Activated naive CD4-positive, alpha-beta T cell (primary cell): Measurements from ENCODE around the gene ATL3.
A peak's percentile ranks its signal among the peaks of the same experiment; 100 is the strongest.
"Not testable (repeated sequence)": the region's sequence is repeated elsewhere in the genome, so short reads cannot be mapped to it uniquely, and the experiment has no call there.

Experiments
- DNase-seq, 4 experiments: peaks; one replicate each; lab custom pipeline; 2025; lab: John Stamatoyannopoulos, UW

ATL3 gene

GRCh38 chr11:63621071-63621470, 50.1 kb downstream of the ATL3 start:
- DNase-seq = no peak

- no peak for DNase-seq
These were observed 51.2 kb downstream of the ATL3 start for GRCh38 chr11:63619967-63620366.

DNA sequence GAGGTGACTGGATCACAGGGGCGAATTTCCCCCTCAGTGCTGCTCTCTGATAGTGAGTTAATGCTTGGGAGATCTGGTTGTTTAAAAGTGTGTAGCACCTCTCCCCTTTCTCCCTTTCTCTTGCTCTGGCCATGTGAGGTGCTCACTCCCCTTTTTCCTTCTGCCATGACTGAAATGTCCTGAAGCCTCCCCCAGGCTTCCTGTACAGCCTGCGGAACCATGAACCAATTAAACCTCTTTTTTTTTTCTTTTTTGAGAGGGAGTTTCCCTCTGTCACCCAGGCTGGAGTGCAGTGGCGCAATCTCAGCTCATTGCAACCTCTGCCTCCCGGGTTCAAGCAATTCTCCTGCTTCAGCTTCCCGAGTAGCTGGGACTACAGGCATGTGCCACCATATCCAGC, 53.5 kb downstream of the ATL3 start:
- DNase-seq = not testable (repeated sequence)

- DNase-seq = no peak
These were observed 54.2 kb downstream of the ATL3 start for GRCh38 chr11:63616953-63617352.

DNA sequence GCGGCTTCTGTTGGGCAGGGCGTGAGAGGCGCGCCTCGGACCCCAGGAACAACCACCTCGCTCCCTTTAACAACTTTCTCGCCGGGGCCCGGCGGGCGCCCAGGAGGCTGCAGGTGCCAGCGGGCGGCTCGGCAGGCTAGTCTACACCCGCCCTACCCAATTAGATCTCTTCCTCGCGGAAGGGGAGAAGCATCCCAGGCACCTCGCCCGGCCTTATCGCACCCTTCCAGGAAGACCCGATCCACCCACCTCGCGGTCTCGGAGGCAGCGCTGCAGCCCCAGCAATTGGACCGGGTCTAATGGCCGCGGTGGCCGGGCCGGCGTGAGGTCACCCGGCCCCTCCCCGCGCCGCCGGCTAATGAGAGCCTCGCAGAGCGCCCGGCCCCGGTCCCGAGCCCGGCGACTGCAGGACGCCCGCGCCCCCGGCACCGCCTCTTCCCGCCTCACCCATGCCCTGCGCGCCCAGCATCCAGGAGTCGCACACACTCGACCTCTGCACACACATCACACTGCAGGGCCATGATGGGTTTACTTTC, 57.0 kb downstream of the ATL3 start, which contains the start of gene PLAAT3:
TSS of gene PLAAT3 (minus strand) at position 298 of the 536 bp plus-strand sequence. CDS start 419 bp downstream, outside the sequence.
- DNase-seq = peak in 1 of 4 experiments; percentile 25

DNA sequence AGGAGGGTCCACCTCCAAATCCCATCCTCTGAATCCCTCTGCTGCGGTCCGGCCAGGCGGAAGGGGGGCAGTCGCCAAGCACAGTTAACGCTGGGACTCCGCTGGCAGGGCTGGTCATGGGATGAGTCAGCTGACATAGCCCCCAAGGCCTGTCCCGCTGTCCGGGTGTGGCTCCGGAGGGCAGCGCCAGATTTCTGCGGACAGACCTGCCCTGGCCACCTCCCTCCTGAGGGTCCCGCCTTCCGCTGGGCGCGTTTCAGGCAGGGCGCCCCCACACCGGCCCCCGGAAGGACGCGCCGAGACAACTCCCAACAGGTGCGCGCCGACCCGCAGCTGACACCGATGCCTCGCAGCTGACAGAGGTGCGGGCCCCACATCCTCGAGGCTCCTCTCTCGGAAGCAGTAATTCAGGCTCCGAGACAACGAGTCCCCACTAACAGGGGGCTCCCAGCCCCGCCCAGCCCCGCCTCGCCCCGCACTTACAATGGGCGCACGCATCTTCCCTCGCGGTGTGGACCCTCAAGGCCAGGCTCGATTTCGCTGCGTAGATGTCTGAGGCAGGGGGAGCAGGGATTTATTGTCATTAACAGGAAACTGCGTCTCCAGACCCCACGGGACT, 57.5 kb downstream of the ATL3 start:
- peak in 2 of 4 experiments; percentile 18 to 28 for DNase-seq

- no peak for DNase-seq
These were observed 59.0 kb downstream of the ATL3 start for GRCh38 chr11:63612181-63612580.

DNA sequence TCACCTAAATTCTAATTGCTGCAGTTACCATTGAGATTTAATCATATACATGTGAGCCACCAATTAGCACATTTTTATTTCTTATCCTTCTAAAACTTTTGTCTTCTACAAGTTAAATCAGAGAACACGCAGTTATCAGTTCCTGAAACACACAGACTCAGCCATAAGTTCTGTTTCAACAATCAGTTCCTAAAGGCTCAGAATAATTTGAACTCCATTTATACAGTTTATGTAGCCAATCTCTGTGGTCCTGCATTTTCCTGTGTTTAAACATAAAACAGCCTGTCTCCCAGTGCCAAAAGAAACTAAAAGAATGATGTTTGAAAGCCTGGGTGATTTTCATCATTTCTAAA, 59.8 kb downstream of the ATL3 start:
- DNase-seq = no peak

GRCh38 chr11:63610604-63611394, 60.4 kb downstream of the ATL3 start:
- no peak for DNase-seq

DNA sequence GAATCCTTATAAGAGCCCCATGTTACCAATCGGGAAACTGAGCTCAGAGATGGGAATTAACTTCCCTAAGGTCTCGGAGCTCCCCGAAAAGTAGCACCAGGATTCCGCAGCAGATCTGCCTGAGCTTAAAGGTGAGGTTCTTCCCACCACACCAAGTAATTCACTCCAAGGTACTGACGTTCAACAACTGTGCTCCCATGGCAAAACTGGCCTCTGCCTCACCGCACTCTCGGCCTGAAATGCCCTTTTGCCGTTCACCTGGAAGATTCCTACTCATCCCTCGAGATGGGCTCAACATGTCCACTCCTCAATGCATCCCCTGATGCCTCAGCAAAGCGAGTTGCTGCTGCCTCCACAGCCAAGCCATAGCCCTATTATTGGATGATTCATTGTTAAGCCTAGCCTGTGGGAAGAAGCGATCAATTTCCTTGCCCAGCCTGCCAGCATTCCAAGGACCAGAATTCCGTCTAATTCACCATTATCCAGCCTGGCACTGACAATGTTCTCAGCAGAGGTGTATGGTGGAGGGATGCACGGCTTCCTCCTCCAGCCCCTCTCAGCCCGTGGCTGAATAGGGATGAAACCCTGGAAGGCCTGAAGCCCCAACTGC, 61.1 kb downstream of the ATL3 start:
- DNase-seq = no peak

- no peak for DNase-seq
These were observed 61.6 kb downstream of the ATL3 start for GRCh38 chr11:63609536-63609935.

DNA sequence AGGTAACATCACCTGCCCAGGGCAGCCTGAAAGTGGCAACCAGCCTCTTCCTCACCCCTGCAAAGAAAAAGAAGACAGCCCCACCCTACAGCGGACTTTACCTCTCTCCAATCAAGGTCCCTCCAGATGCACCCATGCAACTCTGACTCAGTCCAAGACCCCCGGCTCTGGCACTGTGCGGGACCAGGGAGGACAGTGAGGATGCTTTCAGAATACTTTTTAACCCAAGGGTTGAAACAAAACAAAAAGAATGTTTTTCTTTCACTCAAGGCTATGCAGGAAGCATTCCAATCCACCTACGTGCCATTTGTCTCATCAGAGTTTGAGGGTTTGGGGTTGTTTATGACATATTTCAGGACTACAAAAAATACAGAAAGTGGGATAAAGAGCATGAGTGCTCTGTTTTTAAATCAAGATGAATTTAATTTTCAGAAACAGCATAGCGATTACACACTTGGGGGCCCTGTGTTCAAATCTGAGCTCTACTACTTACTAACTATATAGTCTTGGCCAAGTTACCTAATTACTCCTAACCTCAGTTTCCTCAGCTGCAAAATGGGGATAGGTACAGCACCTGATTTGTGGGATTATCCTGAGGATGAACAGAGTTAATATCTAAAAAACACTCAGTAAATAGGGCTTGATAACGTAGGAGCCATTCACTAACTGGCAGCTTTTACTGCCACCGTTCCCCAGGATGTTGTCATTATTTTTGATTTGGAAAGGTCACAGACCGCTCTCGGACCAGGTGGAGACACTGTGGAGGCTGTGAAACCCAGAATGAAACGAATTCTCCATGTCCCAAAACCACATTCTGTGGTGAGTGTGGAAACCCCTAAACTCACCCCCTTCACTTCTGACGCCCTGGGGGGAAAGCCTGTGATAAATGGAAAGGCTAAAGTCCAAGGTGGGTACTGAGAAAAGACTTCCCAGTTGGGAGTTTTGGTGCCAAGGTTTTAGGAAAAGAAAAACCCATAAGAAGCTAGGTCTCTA, 62.5 kb downstream of the ATL3 start:
- DNase-seq = no peak

DNA sequence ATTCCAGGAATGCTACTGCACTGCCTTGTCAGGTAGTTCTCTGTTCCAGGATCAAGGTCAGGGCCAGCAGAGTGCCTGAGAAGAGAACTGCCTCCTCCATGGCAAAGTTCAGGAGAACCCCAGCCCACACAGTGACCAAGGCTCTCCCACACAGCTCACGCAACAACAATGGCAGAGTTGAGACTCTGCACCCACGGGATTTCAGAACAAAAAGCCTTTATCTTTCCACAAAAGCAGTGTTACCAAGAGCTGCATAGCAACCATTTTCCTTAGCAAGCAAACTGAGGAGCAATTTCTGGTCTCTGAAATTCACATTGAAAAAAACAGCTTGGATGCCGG, 68.0 kb downstream of the ATL3 start:
- no peak for DNase-seq

DNA sequence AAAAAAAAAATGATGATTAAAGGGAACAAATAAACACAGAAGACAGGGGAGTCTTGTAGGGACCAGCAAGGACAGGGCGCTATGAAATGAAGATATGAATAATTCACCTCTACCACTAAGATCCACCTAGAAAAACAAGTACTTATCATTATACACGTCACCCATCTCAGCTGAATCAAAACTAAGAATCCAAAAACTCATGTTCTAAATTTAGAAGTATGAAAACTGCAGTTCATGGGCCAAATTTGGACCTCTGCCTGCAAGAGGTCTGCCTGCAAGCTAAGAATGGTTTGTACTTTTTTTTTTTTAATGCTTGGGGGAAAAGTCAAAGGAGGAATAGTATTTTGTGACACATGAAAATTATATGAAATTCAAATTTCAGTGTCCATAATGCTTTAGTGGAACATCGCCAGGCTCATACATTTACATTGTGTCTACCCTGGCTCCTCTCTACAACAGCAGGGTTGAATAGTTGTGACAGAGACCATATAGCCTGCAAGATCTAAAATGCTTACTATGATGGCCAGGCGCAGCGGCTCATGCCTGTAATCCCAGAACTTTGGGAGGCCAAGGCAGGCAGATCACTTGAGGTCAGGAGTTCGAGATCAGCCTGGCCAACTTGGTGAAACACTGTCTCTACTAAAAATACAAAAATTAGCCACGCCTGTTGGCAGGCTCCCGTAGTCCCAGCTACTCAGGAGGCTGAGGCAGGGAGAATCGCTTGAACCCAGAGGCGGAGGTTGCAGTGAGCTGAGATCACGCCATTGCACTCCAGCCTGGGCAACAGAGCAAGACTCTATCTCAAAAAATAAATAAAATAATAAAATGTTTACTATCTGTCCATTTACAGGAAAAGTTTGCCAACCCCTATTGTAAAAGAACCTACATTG, 68.6 kb downstream of the ATL3 start:
- not testable (repeated sequence) for DNase-seq

DNA sequence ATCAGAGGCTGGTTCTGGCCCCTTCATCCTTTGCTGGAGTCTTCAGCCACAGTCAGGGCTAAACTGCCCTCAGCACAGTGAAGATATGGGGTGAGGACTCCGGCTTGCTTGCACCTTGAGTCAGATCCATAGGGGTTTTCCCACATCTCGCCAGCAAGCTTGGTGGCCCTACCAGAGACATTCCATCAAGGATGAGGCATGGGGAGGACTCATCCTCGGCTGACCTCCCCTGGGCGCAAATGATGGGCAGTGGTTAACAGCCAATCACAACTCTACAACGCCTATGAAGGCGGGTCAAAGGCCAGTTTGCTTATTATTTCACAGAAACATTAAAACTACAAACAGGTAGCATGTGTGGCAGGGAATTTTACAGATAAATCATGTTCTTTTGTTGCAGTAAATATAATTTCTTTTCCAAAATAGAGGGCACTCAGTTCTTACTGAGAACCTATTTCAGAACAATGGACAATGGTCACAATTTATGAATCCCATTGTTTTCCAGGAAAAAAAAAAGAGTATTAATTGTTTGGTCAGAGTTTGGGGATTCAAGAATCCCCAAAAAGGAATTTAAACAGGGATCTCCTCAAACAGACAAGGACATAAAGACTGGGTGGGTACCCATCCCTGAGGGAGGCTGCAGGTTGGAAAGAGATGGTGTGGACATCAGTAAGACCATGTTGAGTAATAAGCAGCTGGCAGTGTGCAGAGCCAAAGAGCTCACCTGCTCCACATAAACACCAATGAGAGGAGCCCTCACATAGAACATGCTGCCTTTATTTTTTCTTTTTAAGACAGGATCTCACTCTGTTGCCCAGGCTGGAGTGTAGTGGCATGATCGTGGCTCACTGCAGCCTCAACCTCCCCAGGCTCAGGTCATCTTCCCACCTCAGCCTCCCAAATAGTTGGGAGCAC, 71.7 kb downstream of the ATL3 start:
- no peak for DNase-seq

- DNase-seq = no peak
These were observed 72.6 kb downstream of the ATL3 start for GRCh38 chr11:63598556-63598955.

- no peak for DNase-seq
These were observed 75.9 kb downstream of the ATL3 start for GRCh38 chr11:63595296-63595695.

DNA sequence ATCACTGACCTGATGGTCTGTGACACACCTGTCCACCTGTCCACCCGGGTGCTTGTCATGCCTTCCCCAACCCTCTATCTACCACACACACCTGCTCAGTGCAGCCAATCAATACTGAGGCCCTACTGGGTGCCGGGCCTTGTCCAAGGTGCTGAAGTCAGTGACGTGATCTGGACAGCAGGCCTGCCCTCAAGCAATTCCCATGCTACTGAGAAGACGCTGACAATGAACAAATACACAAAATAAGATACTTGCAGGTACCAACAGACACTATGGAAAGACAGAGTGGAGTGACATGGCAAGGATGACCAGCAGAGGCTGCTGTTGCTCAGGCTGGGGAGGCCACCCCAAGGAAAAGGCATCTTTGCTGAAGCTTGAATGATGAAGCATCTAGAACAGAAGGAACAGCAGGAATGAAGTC, 78.2 kb downstream of the ATL3 start:
- no peak for DNase-seq

- DNase-seq = no peak
These were observed 81.0 kb downstream of the ATL3 start for GRCh38 chr11:63590024-63590788.
